Measurements from ENCODE around the gene NSDHL.

NSDHL gene

GRCh38 chrX:152896450-152896849, 65.6 kb downstream of the NSDHL start:
- no peak overlapping the region for H3K9ac ChIP-seq (ENCODE audit: low read length)
- DNase-seq (ENCODE audit: low read depth): no peak
- no peaks in the 10 kb centered on the region for H3K36me3 ChIP-seq (ENCODE audit: control insufficient read depth, insufficient read depth, low read length, severe bottlenecking)
- H3K27me3 ChIP-seq (replicated peaks; ENCODE audit: control insufficient read depth, insufficient read depth, low read length): peaks cover 48% of the 10 kb centered on the region
- no peaks in the 10 kb centered on the region for H3K4me1 ChIP-seq (ENCODE audit: control insufficient read depth, insufficient read depth, low read length)
- H3K9me3 ChIP-seq (ENCODE audit: control insufficient read depth, low read length): no peaks in the 10 kb centered on the region
- no peak overlapping the region for H3K4me3 ChIP-seq (ENCODE audit: low read length)

GRCh38 chrX:152897222-152898131, 66.6 kb downstream of the NSDHL start, which contains the start of gene ZNF185:
ZNF185 (plus strand) TSS chrX:152898067; CDS start chrX:152914490, 16,423 bp downstream.
- H3K4me3 ChIP-seq (ENCODE audit: low read length): no peak within 1 kb of the TSS
- no peak within 1 kb of the TSS for H3K9ac ChIP-seq (ENCODE audit: low read length)
- H3K9me3 ChIP-seq (ENCODE audit: control insufficient read depth, low read length): no peaks in the 10 kb centered on the region
- H3K4me1 ChIP-seq (ENCODE audit: control insufficient read depth, insufficient read depth, low read length): no peaks in the 10 kb centered on the region
- H3K36me3 ChIP-seq (ENCODE audit: control insufficient read depth, insufficient read depth, low read length, severe bottlenecking): no peaks in the 10 kb centered on the region
- peak; percentile 22 for DNase-seq (ENCODE audit: low read depth)
- H3K27me3 ChIP-seq (replicated peaks; ENCODE audit: control insufficient read depth, insufficient read depth, low read length): peaks cover 38% of the 10 kb centered on the region

GRCh38 chrX:152898442-152898841, 67.6 kb downstream of the NSDHL start:
- H3K4me3 ChIP-seq (ENCODE audit: low read length): no peak overlapping the region
- no peak overlapping the region for H3K9ac ChIP-seq (ENCODE audit: low read length)
- no peaks in the 10 kb centered on the region for H3K36me3 ChIP-seq (ENCODE audit: control insufficient read depth, insufficient read depth, low read length, severe bottlenecking)
- no peak for DNase-seq (ENCODE audit: low read depth)
- H3K4me1 ChIP-seq (ENCODE audit: control insufficient read depth, insufficient read depth, low read length): no peaks in the 10 kb centered on the region
- H3K9me3 ChIP-seq (ENCODE audit: control insufficient read depth, low read length): no peaks in the 10 kb centered on the region
- peaks cover 31% of the 10 kb centered on the region for H3K27me3 ChIP-seq (replicated peaks; ENCODE audit: control insufficient read depth, insufficient read depth, low read length)

GRCh38 chrX:152899111-152899873, 68.4 kb downstream of the NSDHL start:
- H3K9me3 ChIP-seq (ENCODE audit: control insufficient read depth, low read length): no peaks in the 10 kb centered on the region
- no peak overlapping the region for H3K9ac ChIP-seq (ENCODE audit: low read length)
- no peak for DNase-seq (ENCODE audit: low read depth)
- no peak overlapping the region for H3K4me3 ChIP-seq (ENCODE audit: low read length)
- no peaks in the 10 kb centered on the region for H3K4me1 ChIP-seq (ENCODE audit: control insufficient read depth, insufficient read depth, low read length)
- no peaks in the 10 kb centered on the region for H3K36me3 ChIP-seq (ENCODE audit: control insufficient read depth, insufficient read depth, low read length, severe bottlenecking)
- H3K27me3 ChIP-seq (replicated peaks; ENCODE audit: control insufficient read depth, insufficient read depth, low read length): peaks cover 27% of the 10 kb centered on the region

GRCh38 chrX:152899874-152900719, 69.2 kb downstream of the NSDHL start:
- Histone ChIP-seq H3K27me3 (replicated peaks; ENCODE audit: control insufficient read depth, insufficient read depth, low read length) (peaks cover 22% of the 10 kb centered on the region), H3K36me3 (ENCODE audit: control insufficient read depth, insufficient read depth, low read length, severe bottlenecking) (no peaks in the 10 kb centered on the region), H3K9ac (ENCODE audit: low read length) (no peak overlapping the region), H3K4me1 (ENCODE audit: control insufficient read depth, insufficient read depth, low read length) (no peaks in the 10 kb centered on the region), H3K4me3 (ENCODE audit: low read length) (no peak overlapping the region), H3K9me3 (ENCODE audit: control insufficient read depth, low read length) (no peaks in the 10 kb centered on the region)
- no peak for DNase-seq (ENCODE audit: low read depth)

GRCh38 chrX:152900937-152901445, 70.1 kb downstream of the NSDHL start:
- Histone ChIP-seq H3K36me3 (ENCODE audit: control insufficient read depth, insufficient read depth, low read length, severe bottlenecking) (no peaks in the 10 kb centered on the region), H3K4me1 (ENCODE audit: control insufficient read depth, insufficient read depth, low read length) (no peaks in the 10 kb centered on the region), H3K9me3 (ENCODE audit: control insufficient read depth, low read length) (no peaks in the 10 kb centered on the region), H3K4me3 (ENCODE audit: low read length) (no peak overlapping the region), H3K27me3 (replicated peaks; ENCODE audit: control insufficient read depth, insufficient read depth, low read length) (peaks cover 24% of the 10 kb centered on the region), H3K9ac (ENCODE audit: low read length) (no peak overlapping the region)
- no peak for DNase-seq (ENCODE audit: low read depth)

- Histone ChIP-seq H3K4me3 (ENCODE audit: low read length) (no peak overlapping the region), H3K36me3 (ENCODE audit: control insufficient read depth, insufficient read depth, low read length, severe bottlenecking) (no peaks in the 10 kb centered on the region), H3K4me1 (ENCODE audit: control insufficient read depth, insufficient read depth, low read length) (no peaks in the 10 kb centered on the region), H3K9me3 (ENCODE audit: control insufficient read depth, low read length) (no peaks in the 10 kb centered on the region), H3K27me3 (replicated peaks; ENCODE audit: control insufficient read depth, insufficient read depth, low read length) (peaks cover 29% of the 10 kb centered on the region), H3K9ac (ENCODE audit: low read length) (no peak overlapping the region)
- no peak for DNase-seq (ENCODE audit: low read depth)
These were observed 71.1 kb downstream of the NSDHL start for GRCh38 chrX:152901816-152902501.

GRCh38 chrX:152902502-152902820, 71.6 kb downstream of the NSDHL start:
- no peak for DNase-seq (ENCODE audit: low read depth)
- Histone ChIP-seq H3K4me1 (ENCODE audit: control insufficient read depth, insufficient read depth, low read length) (no peaks in the 10 kb centered on the region), H3K4me3 (ENCODE audit: low read length) (no peak overlapping the region), H3K27me3 (replicated peaks; ENCODE audit: control insufficient read depth, insufficient read depth, low read length) (peaks cover 29% of the 10 kb centered on the region), H3K9me3 (ENCODE audit: control insufficient read depth, low read length) (peaks cover 3% of the 10 kb centered on the region), H3K9ac (ENCODE audit: low read length) (no peak overlapping the region), H3K36me3 (ENCODE audit: control insufficient read depth, insufficient read depth, low read length, severe bottlenecking) (no peaks in the 10 kb centered on the region)

- no peak overlapping the region for H3K4me3 ChIP-seq (ENCODE audit: low read length)
- peaks cover 3% of the 10 kb centered on the region for H3K9me3 ChIP-seq (ENCODE audit: control insufficient read depth, low read length)
- no peak overlapping the region for H3K9ac ChIP-seq (ENCODE audit: low read length)
- no peak for DNase-seq (ENCODE audit: low read depth)
- H3K36me3 ChIP-seq (ENCODE audit: control insufficient read depth, insufficient read depth, low read length, severe bottlenecking): no peaks in the 10 kb centered on the region
- H3K27me3 ChIP-seq (replicated peaks; ENCODE audit: control insufficient read depth, insufficient read depth, low read length): peaks cover 28% of the 10 kb centered on the region
- no peaks in the 10 kb centered on the region for H3K4me1 ChIP-seq (ENCODE audit: control insufficient read depth, insufficient read depth, low read length)
These were observed 72.7 kb downstream of the NSDHL start for GRCh38 chrX:152903589-152903988.

- Histone ChIP-seq H3K36me3 (ENCODE audit: control insufficient read depth, insufficient read depth, low read length, severe bottlenecking) (no peaks in the 10 kb centered on the region), H3K9me3 (ENCODE audit: control insufficient read depth, low read length) (peaks cover 3% of the 10 kb centered on the region), H3K4me3 (ENCODE audit: low read length) (no peak overlapping the region), H3K9ac (ENCODE audit: low read length) (no peak overlapping the region), H3K27me3 (replicated peaks; ENCODE audit: control insufficient read depth, insufficient read depth, low read length) (peaks cover 19% of the 10 kb centered on the region), H3K4me1 (ENCODE audit: control insufficient read depth, insufficient read depth, low read length) (no peaks in the 10 kb centered on the region)
- DNase-seq (ENCODE audit: low read depth): peak; percentile 68
These were observed 73.6 kb downstream of the NSDHL start for GRCh38 chrX:152904151-152905080.
